A673 (cell line): ENCODE measurements around the gene TARM1. TPM values are rescaled to one million over a fixed set of nuclear protein-coding genes. Genes with fewer than 3 reads are reported as not detected.

Source experiments
- BruUV-seq: library from RNA; stranded (reverse); fragments of 400-500 nt; replicated peaks from 2 replicates; lab custom pipeline; 2021; lab: Mats Ljungman, UMichigan
- CTCF ChIA-PET: fragments of 300-600 bp; sonication (Branson Sonifier 250); formaldehyde crosslinking; loops from one replicate; lab custom pipeline; 2022; ENCODE audit warnings: antibody characterized with exemption; lab: Charles Lee
- POLR2A ChIA-PET: fragments of 300-600 bp; sonication (Branson Sonifier 250); formaldehyde crosslinking; loops from one replicate; lab custom pipeline; 2022; ENCODE audit warnings: antibody characterized with exemption; ENCODE audit not compliant: low non-redundant PET; lab: Charles Lee
- DNase-seq: peaks from one replicate; pipeline ENCODE4 v3.0.0-alpha.2; 2015; ENCODE audit warnings: low spot score
- H3K27ac ChIP-seq: fragments of 200-600 bp; sonication (generic); 2 replicates; pipeline ENCODE4 v1.5.1; 2016; ENCODE audit warnings: mixed run types, low read depth, mild to moderate bottlenecking, mixed read lengths, antibody characterized with exemption, low read length; ENCODE audit not compliant: poor library complexity, severe bottlenecking
- H3K27me3 ChIP-seq: fragments of 200-600 bp; sonication (generic); replicated peaks from 2 replicates; pipeline ENCODE4 v1.6.1; 2017; ENCODE audit warnings: mixed run types, low read depth, mild to moderate bottlenecking, mixed read lengths, antibody characterized with exemption, low read length; ENCODE audit not compliant: insufficient read depth, poor library complexity
- H3K36me3 ChIP-seq: fragments of 200-600 bp; sonication (generic); 2 replicates; pipeline ENCODE4 v1.6.1; 2016; ENCODE audit warnings: mixed run types, mild to moderate bottlenecking, mixed read lengths, antibody characterized with exemption, low read length; ENCODE audit not compliant: insufficient read depth, poor library complexity, severe bottlenecking
- H3K4me1 ChIP-seq: fragments of 200-600 bp; sonication (generic); 2 replicates; pipeline ENCODE4 v1.6.1; 2017; ENCODE audit warnings: mixed run types, mild to moderate bottlenecking, mixed read lengths, antibody characterized with exemption, low read length; ENCODE audit not compliant: insufficient read depth, poor library complexity, severe bottlenecking
- H3K4me3 ChIP-seq: fragments of 200-600 bp; sonication (generic); 2 replicates; pipeline ENCODE4 v1.5.1; 2016; ENCODE audit warnings: low read depth, mixed run types, mild to moderate bottlenecking, mixed read lengths, low read length; ENCODE audit not compliant: poor library complexity, severe bottlenecking
- H3K9me3 ChIP-seq: fragments of 200-600 bp; sonication (generic); 2 replicates; pipeline ENCODE4 v1.6.1; 2016; ENCODE audit warnings: mixed run types, low read depth, mild to moderate bottlenecking, mixed read lengths, antibody characterized with exemption, low read length; ENCODE audit not compliant: poor library complexity, severe bottlenecking
- CTCF ChIP-seq: fragments of 300-800, 200-600 bp; sonication (generic); conservative IDR thresholded peaks from 2 replicates; pipeline ENCODE4 v1.5.1; 2017; ENCODE audit warnings: low read depth, mild to moderate bottlenecking, antibody characterized with exemption, low read length, moderate library complexity, mixed read lengths
- EZH2 ChIP-seq: fragments of 200-600 bp; sonication (generic); IDR thresholded peaks from 2 replicates; pipeline ENCODE4 v1.6.1; 2017; ENCODE audit warnings: borderline replicate concordance, low read depth, mild to moderate bottlenecking, mixed read lengths, antibody characterized with exemption, low read length; ENCODE audit not compliant: poor library complexity, severe bottlenecking
- intact Hi-C: fragments of 100-400 bp; cut with micrococcal nuclease; formaldehyde crosslinking; loops from one replicate; pipeline ENCODE4 v1.10.0; 2022; ENCODE audit not compliant: unreplicated experiment
- total RNA-seq: library from RNA; stranded (reverse); gene quantifications from 2 replicates; pipeline ENCODE4 v1.2.3, GENCODE V29; 2021

Gene TARM1
- total RNA-seq, 1 experiment from 2014 or later, result not detected

DNA sequence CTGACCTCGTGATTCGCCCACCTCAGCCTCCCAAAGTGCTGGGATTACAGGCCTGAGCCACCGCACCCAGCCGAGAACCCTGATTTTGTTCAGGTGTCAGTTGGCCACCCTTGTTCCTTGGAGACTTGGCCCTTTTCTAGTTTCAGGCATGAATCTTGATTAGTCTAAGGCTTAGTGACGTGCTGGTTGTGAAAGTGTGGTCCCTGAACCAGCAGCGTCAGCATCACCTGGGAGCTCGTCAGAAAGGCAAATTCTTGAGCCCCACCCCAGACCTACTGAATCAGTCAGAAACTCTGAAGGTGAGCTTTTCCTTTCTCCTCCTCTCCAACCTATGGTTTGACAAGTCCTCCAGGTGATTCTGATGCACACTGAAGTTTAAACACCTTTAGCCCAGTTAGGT is 54.5 kb downstream of the TARM1 start:
- TF ChIP-seq EZH2 (no peak), CTCF (no peak)
- H3K36me3 ChIP-seq, result no peaks in the 10 kb centered on the region
- H3K4me1 ChIP-seq, result peaks cover 7% of the 10 kb centered on the region
- H3K4me3 ChIP-seq, result no peak overlapping the region
- DNase-seq, result no peak
- CTCF ChIA-PET, result no interaction called here
- H3K27ac ChIP-seq, result no peak overlapping the region
- H3K9me3 ChIP-seq, result no peaks in the 10 kb centered on the region
- no peaks in the 10 kb centered on the region for H3K27me3 ChIP-seq
- intact Hi-C loops, result no loop called here
- POLR2A ChIA-PET, result interaction anchor here (0.5 kb wide), 1 partner anchor 92 kb away, joined by 5 read pairs; no protein-coding TSS in a partner anchor
- no TSS peak for BruUV-seq

- intact Hi-C loops, result loop anchor here (1.0 kb wide), 2 partner anchors 118 to 182 kb away; no protein-coding TSS in a partner anchor
- no peaks in the 10 kb centered on the region for H3K27me3 ChIP-seq
- H3K36me3 ChIP-seq, result no peaks in the 10 kb centered on the region
- no peak overlapping the region for H3K4me3 ChIP-seq
- no peak for DNase-seq
- peaks cover 10% of the 10 kb centered on the region for H3K4me1 ChIP-seq
- no peaks in the 10 kb centered on the region for H3K9me3 ChIP-seq
- CTCF ChIA-PET, result interaction anchor here (0.7 kb wide), 1 partner anchor 10 kb away, joined by 4 read pairs; no protein-coding TSS in a partner anchor
- no peak for TF ChIP-seq CTCF
- TF ChIP-seq EZH2, result no peak
- H3K27ac ChIP-seq, result no peak overlapping the region
- no TSS peak for BruUV-seq
- POLR2A ChIA-PET, result no interaction called here
Measured at GRCh38 chr19:54024660-54025059, 56.5 kb downstream of the TARM1 start.

DNA sequence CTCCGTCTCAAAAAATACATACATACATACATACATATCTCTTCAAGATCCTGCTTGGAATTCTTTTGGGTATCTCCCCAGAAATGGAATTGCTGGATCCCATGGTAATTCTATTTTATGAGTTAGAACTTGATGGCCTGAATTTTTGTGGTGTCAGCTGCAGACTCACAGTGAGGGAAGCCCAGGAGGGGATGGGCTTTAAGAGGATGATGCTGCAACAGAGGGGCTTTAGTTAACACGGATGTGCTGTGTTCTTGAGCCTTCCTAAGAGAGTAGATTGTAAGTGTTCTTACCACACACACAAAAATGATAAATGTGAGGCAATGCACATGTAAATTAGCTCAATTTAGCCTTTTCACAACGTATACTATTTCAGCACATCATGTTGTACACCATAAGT is 58.0 kb downstream of the TARM1 start:
- Histone ChIP-seq H3K36me3 (no peaks in the 10 kb centered on the region), H3K4me1 (peaks cover 10% of the 10 kb centered on the region), H3K27me3 (no peaks in the 10 kb centered on the region), H3K9me3 (no peaks in the 10 kb centered on the region), H3K4me3 (no peak overlapping the region), H3K27ac (no peak overlapping the region)
- TF ChIP-seq EZH2 (no peak), CTCF (no peak)
- ChIA-PET POLR2A (no interaction called here), CTCF (interaction anchor here (1.1 to 1.3 kb wide), 4 partner anchors 116 to 230 kb away, joined by 3 to 4 read pairs (median 4); no protein-coding TSS in a partner anchor)
- BruUV-seq, result no TSS peak
- intact Hi-C loops, result no loop called here
- DNase-seq, result no peak
